DLD1 (cell line): ENCODE results near the gene LZTS2.

Experiments used
- in situ Hi-C: cut with HindIII; loops from 2 replicates; pipeline ENCODE4 v1.10.0; 2017; ENCODE audit warnings: low sequenced_read_pairs

Gene LZTS2

GRCh38 chr10:100978121-100978900 is 21.3 kb upstream of the LZTS2 start:
- in situ Hi-C loops: no loop called here

- in situ Hi-C loops: no loop called here
Measured at GRCh38 chr10:100978901-100979195, 20.8 kb upstream of the LZTS2 start.

- in situ Hi-C loops: no loop called here
Measured at GRCh38 chr10:100979791-100980272, 19.8 kb upstream of the LZTS2 start.

GRCh38 chr10:100980311-100980710 is 19.3 kb upstream of the LZTS2 start:
- in situ Hi-C loops: no loop called here

- in situ Hi-C loops: no loop called here
Measured at GRCh38 chr10:100980711-100981110, 18.9 kb upstream of the LZTS2 start.

- in situ Hi-C loops: no loop called here
Measured at GRCh38 chr10:100981178-100981772, 18.3 kb upstream of the LZTS2 start.

GRCh38 chr10:100982916-100983830 is 16.4 kb upstream of the LZTS2 start:
- in situ Hi-C loops: no loop called here

- in situ Hi-C loops: no loop called here
Measured at GRCh38 chr10:100983868-100984671, 15.5 kb upstream of the LZTS2 start.

GRCh38 chr10:100984672-100985177 is 14.9 kb upstream of the LZTS2 start:
- in situ Hi-C loops: no loop called here

GRCh38 chr10:100985336-100985735 is 14.3 kb upstream of the LZTS2 start:
- in situ Hi-C loops: no loop called here

- in situ Hi-C loops: no loop called here
Measured at GRCh38 chr10:100986623-100986951, 13.0 kb upstream of the LZTS2 start.

- in situ Hi-C loops: no loop called here
Measured at GRCh38 chr10:100986952-100987684, 12.5 kb upstream of the LZTS2 start, which contains the start of the genes MRPL43 and TWNK. Gene MRPL43 (minus strand): TSS chr10:100987497. CDS start chr10:100987443, 54 bp downstream. Gene TWNK (plus strand): TSS chr10:100987543. CDS start chr10:100988211, 668 bp downstream.

GRCh38 chr10:100987685-100988049 is 11.9 kb upstream of the LZTS2 start:
- in situ Hi-C loops: no loop called here

- in situ Hi-C loops: no loop called here
Measured at GRCh38 chr10:100988166-100988565, 11.4 kb upstream of the LZTS2 start.

GRCh38 chr10:100989088-100989487 is 10.5 kb upstream of the LZTS2 start:
- in situ Hi-C loops: no loop called here

GRCh38 chr10:100993986-100994708 is 5.5 kb upstream of the LZTS2 start:
- in situ Hi-C loops: no loop called here

GRCh38 chr10:100995181-100995580 is 4.4 kb upstream of the LZTS2 start:
- in situ Hi-C loops: no loop called here

- in situ Hi-C loops: no loop called here
Measured at GRCh38 chr10:100996678-100997359, 2.8 kb upstream of the LZTS2 start.
